ENCODE data around the gene WDR7. TPM values are rescaled to one million over a fixed set of nuclear protein-coding genes. Genes with fewer than 3 reads are reported as not detected.

The WDR7 gene
- total and polyA plus RNA-seq, 2 of the 4 experiments (the other 2 are of a cell fraction) = 3.7 to 23.3 TPM

DNA sequence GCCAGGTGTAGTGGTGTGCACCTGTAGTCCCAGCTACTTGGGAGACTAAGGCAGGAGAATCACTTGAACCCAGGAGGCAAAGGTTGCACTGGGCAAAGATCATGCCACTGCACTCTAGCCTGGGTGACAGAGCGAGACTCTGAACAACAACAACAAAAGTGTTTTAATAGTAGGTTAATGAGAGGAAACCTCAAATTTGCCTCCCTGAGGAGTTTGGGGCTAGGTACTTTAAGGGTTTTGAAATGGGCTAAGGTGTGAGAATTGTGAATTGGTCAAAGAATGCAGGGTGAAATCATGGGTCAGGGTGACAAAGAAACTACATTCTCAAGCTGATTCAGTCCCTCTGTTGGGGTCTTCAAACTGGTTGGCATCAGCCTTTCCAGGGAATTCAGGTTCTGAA, 435.0 kb downstream of the WDR7 start:
- in situ Hi-C loops (cut with MboI; ENCODE audit: low sequenced_read_pairs) = no loop called here
- no peak overlapping the region for H2BK5ac ChIP-seq (ENCODE audit: low read depth, low read length, poor library complexity, severe bottlenecking)

More for the DNA sequence above, 435.0 kb downstream of the WDR7 start:
- TF ChIP-seq BHLHE40 (IDR thresholded peaks at IDR 0.05; ENCODE audit: low read depth, low read length) (no peak), RAD21 (IDR thresholded peaks at IDR 0.05; ENCODE audit: low read length) (no peak), SMC3 (IDR thresholded peaks at IDR 0.05; ENCODE audit: low read depth, low read length) (no peak)
- Histone ChIP-seq H4K8ac (ENCODE audit: low read depth in 2 of 2, low read length in 2 of 2) (no peak overlapping the region), H2BK15ac (ENCODE audit: low read depth, low read length) (no peak overlapping the region), H2AFZ (replicated peaks; ENCODE audit: low read length, poor library complexity) (no peak overlapping the region), H3K9me3 (ENCODE audit: control insufficient read depth, insufficient read depth, low read length) (no peaks in the 10 kb centered on the region), H3K36me3 (ENCODE audit: control insufficient read depth, insufficient read depth, low read length) (no peaks in the 10 kb centered on the region), H3K9ac (ENCODE audit: low read depth, low read length) (no peak overlapping the region), H4K20me1 (ENCODE audit: insufficient read depth, low read length) (no peaks in the 10 kb centered on the region), H2AK5ac (ENCODE audit: low read depth, low read length) (no peak overlapping the region), H3K79me1 (ENCODE audit: low read depth in 1 of 2, low read length in 2 of 2) (no peaks in the 10 kb centered on the region), H2BK20ac (ENCODE audit: low read depth, low read length) (no peak overlapping the region), H4K5ac (ENCODE audit: low read depth, low read length) (no peak overlapping the region), H3K27ac (ENCODE audit: insufficient read depth, low read length) (no peak overlapping the region), H3K4me2 (ENCODE audit: low read depth, low read length) (no peak overlapping the region), H3K56ac (ENCODE audit: extremely low read depth, insufficient read depth, low read length) (no peak overlapping the region), H3K14ac (replicated peaks; ENCODE audit: low read depth, low read length) (no peak overlapping the region), H3K4me1 (ENCODE audit: control insufficient read depth, insufficient read depth, low read length) (no peaks in the 10 kb centered on the region), H4K91ac (ENCODE audit: insufficient read depth, low read depth, low read length) (no peak overlapping the region), H2AK9ac (replicated peaks; ENCODE audit: low read depth, low read length, poor library complexity) (no peak overlapping the region), H3K27me3 (ENCODE audit: control insufficient read depth, insufficient read depth, low read length) (no peaks in the 10 kb centered on the region; the same call in none of the 2 replicates), H2BK120ac (ENCODE audit: low read depth, low read length) (no peak overlapping the region), H3K4ac (ENCODE audit: low read depth, low read length) (no peak overlapping the region), H3K23ac (ENCODE audit: low read depth, low read length) (no peak overlapping the region), H3K4me3 (ENCODE audit: insufficient read depth, low read depth, low read length) (no peak overlapping the region), H3K9me1 (ENCODE audit: insufficient read depth, low read length) (no peaks in the 10 kb centered on the region), H3K18ac (ENCODE audit: low read depth, low read length) (no peak overlapping the region)
- ATAC-seq (ENCODE audit: low read depth) (no peak), DNase-seq (no peak)
- BruUV-seq (replicated peaks) = no TSS peak
- CTCF ChIA-PET = no interaction called here
- intact Hi-C loops (cut with micrococcal nuclease) (no loop called here), dilution Hi-C loops (cut with HindIII; ENCODE audit: low sequenced_read_pairs, unreplicated experiment) (no loop called here)
- WGBS, 2 experiments (ENCODE audit: extremely low coverage in 2 of 2, insufficient read length in 1 of 2) = no CpG with 5 or more reads among the region's 1 CpG
- POLR2A ChIA-PET (ENCODE audit: unreplicated experiment) = no interaction called here

Small RNA genes lying within 50 kb of the gene (microRNA-seq; reads per million reads assigned to microRNA genes)
- gene RF00012 (ENCODE audit: insufficient read depth, insufficient read length) (not detected), gene RF00019 (ENCODE audit: insufficient read depth, insufficient read length) (not detected)

Small RNA genes lying within 50 kb of the gene (small RNA-seq; reads per million reads assigned to genes)
- gene RF00012 = 0 to 0.04 (median 0) reads per million in 5 experiments
- 0 reads per million in 5 experiments for gene RF00019

Other genes starting within 250 kb of the WDR7 start
- 38.7 and 72.2 TPM in 2 replicates for gene TXNL1, start 12.8 kb upstream of the WDR7 start, total RNA-seq (2012; rRNA removed)
- gene TXNL1, start 12.8 kb upstream of the WDR7 start, polyA plus RNA-seq (2012; rRNA removed) = 55.8 and 62.5 TPM in 2 replicates